SK-N-SH treated with all-trans-retinoic acid at 6 μM for 48 hours (cell line): Measurements from ENCODE around the gene REPS2.

Source experiments
- ARNTL ChIP-seq: fragments of 450-650 bp; formaldehyde crosslinking; IDR thresholded peaks from 2 replicates; pipeline ENCODE4 v1.5.0; 2020; ENCODE audit warnings: low read depth, mild to moderate bottlenecking, moderate library complexity, borderline replicate concordance
- ISL1 ChIP-seq: fragments of 250-450 bp; sonication (Bioruptor Pico); IDR thresholded peaks from 2 replicates; pipeline ENCODE4 v2.1.2; 2022; ENCODE audit warnings: mild to moderate bottlenecking, moderate library complexity
- OSR1 ChIP-seq: fragments of 250-450 bp; sonication (Bioruptor Pico); IDR thresholded peaks from 2 replicates; pipeline ENCODE4 v1.8.0; 2022; ENCODE audit warnings: moderate library complexity, mild to moderate bottlenecking, inconsistent platforms
- RARB ChIP-seq: fragments of 250-450 bp; sonication (Bioruptor Pico); IDR thresholded peaks from 2 replicates; pipeline ENCODE4 v1.8.0; 2021; ENCODE audit warnings: mild to moderate bottlenecking, moderate library complexity
- TCF4 ChIP-seq: fragments of 250-450 bp; sonication (Bioruptor Pico); IDR thresholded peaks from 2 replicates; pipeline ENCODE4 v1.8.0; 2021; ENCODE audit warnings: mild to moderate bottlenecking, moderate library complexity, borderline replicate concordance
- ZC3H10 ChIP-seq: fragments of 250-450 bp; sonication (Bioruptor Pico); IDR thresholded peaks from 2 replicates; pipeline ENCODE4 v1.5.1; 2021; ENCODE audit warnings: mild to moderate bottlenecking, moderate library complexity
- ZFP30 ChIP-seq: fragments of 450-650 bp; formaldehyde crosslinking; IDR thresholded peaks from 2 replicates; pipeline ENCODE4 v1.5.0; 2022; ENCODE audit warnings: mild to moderate bottlenecking, moderate library complexity
- ZNF565 ChIP-seq: fragments of 450-650 bp; formaldehyde crosslinking; conservative IDR thresholded peaks from 2 replicates; pipeline ENCODE4 v1.5.0; 2020; ENCODE audit warnings: low read depth, mild to moderate bottlenecking, moderate library complexity
- TF ChIP-seq, protein P1 (sequence below): fragments of 250-450 bp; sonication (Bioruptor Pico); IDR thresholded peaks from 2 replicates; pipeline ENCODE4 v1.8.0; 2021; ENCODE audit warnings: low read depth, mild to moderate bottlenecking, moderate library complexity, borderline replicate concordance

DNA sequence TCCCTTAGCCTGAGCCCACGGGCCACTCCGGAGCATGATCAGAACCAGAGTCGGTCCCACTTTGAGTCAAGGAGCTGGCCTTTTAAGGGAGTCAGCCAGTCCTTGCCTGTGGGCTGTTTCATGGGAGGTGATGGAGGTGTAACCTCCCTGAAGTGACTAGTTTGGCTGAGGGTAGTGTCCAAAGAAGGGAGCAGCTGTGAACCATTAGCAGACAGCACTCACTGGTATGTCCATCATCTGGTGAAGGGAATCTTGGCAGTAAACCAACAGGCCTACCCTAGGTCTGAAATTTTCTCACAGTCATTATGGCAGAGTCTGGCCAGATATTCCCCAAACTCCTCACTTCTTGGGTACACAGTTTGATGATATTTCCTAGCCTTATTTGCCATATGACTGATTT is 12.3 kb upstream of the REPS2 start:
- TF ChIP-seq, protein P1, sequence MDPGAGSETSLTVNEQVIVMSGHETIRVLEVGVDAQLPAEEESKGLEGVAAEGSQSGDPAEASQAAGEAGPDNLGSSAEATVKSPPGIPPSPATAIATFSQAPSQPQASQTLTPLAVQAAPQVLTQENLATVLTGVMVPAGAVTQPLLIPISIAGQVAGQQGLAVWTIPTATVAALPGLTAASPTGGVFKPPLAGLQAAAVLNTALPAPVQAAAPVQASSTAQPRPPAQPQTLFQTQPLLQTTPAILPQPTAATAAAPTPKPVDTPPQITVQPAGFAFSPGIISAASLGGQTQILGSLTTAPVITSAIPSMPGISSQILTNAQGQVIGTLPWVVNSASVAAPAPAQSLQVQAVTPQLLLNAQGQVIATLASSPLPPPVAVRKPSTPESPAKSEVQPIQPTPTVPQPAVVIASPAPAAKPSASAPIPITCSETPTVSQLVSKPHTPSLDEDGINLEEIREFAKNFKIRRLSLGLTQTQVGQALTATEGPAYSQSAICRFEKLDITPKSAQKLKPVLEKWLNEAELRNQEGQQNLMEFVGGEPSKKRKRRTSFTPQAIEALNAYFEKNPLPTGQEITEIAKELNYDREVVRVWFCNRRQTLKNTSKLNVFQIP (CRISPR knock-in tag), result no peak
- TF ChIP-seq RARB (CRISPR knock-in tag) (no peak), ISL1 (CRISPR knock-in tag) (no peak), OSR1 (no peak), ZNF565 (CRISPR knock-in tag) (no peak), ZC3H10 (CRISPR knock-in tag) (no peak), ARNTL (CRISPR knock-in tag) (no peak), TCF4 (no peak), ZFP30 (CRISPR knock-in tag) (no peak)
